ENCODE data around the gene CATSPER4. TPM values are rescaled to one million over a fixed set of nuclear protein-coding genes. Genes with fewer than 3 reads are reported as not detected.

Gene CATSPER4
- total and polyA plus RNA-seq, 2 of the 8 experiments (the other 6 are each of a cell fraction or from before 2014, with no cell fraction given) = 0.65 to 0.83 TPM

GRCh38 chr1:26170472-26170821, 20.0 kb upstream of the CATSPER4 start:
- CTCF ChIA-PET (ENCODE audit: partially characterized antibody) = interaction anchor here (0.7 to 16.2 kb wide), 17 partner anchors 11 to 246 kb away, joined by 3 to 159 read pairs (median 5); partner anchors contain the start of genes CATSPER4, CEP85, FAM110D and PDIK1L
- H2BK5ac ChIP-seq (ENCODE audit: low read depth, low read length) = no peak overlapping the region
- H2BK15ac ChIP-seq (ENCODE audit: low read length) = no peak overlapping the region
- no peak overlapping the region for H2BK120ac ChIP-seq (replicated peaks; ENCODE audit: low read depth, low read length)
- no peak overlapping the region for H3K23ac ChIP-seq (ENCODE audit: insufficient read length)
- H2BK20ac ChIP-seq (ENCODE audit: low read length) = no peak overlapping the region
- no peak overlapping the region for H4K8ac ChIP-seq (ENCODE audit: extremely low read depth, insufficient read depth, low read length)
- no peak overlapping the region for H4K91ac ChIP-seq (replicated peaks; ENCODE audit: insufficient read length, low read length)
- peak overlapping the region; percentile 77 to 96 for H3K4me2 ChIP-seq (ENCODE audit: insufficient read depth in 1 of 2, low read depth in 2 of 2, low read length in 2 of 2)
- H3K23me2 ChIP-seq (ENCODE audit: low read depth, low read length) = peaks cover 6% of the 10 kb centered on the region
- H2AFZ ChIP-seq (ENCODE audit: low read length) = no peak overlapping the region
- H3K27ac ChIP-seq (ENCODE audit: low read depth, low read length) = 0 out of 2 replicates have a peak overlapping the region, but pooled peaks have one; percentile 23
- H3K4me1 ChIP-seq (replicated peaks in 1 of 4; ENCODE audit: control insufficient read depth in 3 of 4, insufficient read depth in 4 of 4, low read length in 3 of 4) = peaks cover under 1 to 13% (median 9%) of the 10 kb centered on the region in 4 experiments
- no peaks in the 10 kb centered on the region; a peak in 1 of 8 replicates for H3K36me3 ChIP-seq (ENCODE audit: control insufficient read depth in 2 of 4, insufficient read depth in 4 of 4, low read length in 3 of 4)
- H2BK12ac ChIP-seq (ENCODE audit: low read depth, low read length) = no peak overlapping the region
- H4K20me1 ChIP-seq (replicated peaks in 1 of 2; ENCODE audit: control insufficient read depth in 1 of 2, insufficient read depth in 2 of 2, low read length in 2 of 2) = peaks cover 0 to 4% of the 10 kb centered on the region in 2 experiments
- H3K18ac ChIP-seq (ENCODE audit: extremely low read depth, low read length) = no peak overlapping the region
- H3K79me2 ChIP-seq (ENCODE audit: control insufficient read depth in 1 of 2, insufficient read depth in 2 of 2, low read length in 2 of 2) = peaks cover 0 to 8% of the 10 kb centered on the region in 2 experiments; a peak in 2 of 4 replicates
- peak overlapping the region; percentile 71 to 79 (median 74) for H3K4me3 ChIP-seq (ENCODE audit: extremely low read depth in 1 of 4, insufficient read depth in 2 of 4, low read depth in 3 of 4, low read length in 4 of 4)
- no peak overlapping the region for H4K5ac ChIP-seq (ENCODE audit: insufficient read length, low read depth, low read length)
- no peak overlapping the region for H3K56ac ChIP-seq (replicated peaks; ENCODE audit: insufficient read length, low read depth, low read length)
- no peak overlapping the region for H3K4ac ChIP-seq (replicated peaks; ENCODE audit: insufficient read length, low read depth, low read length)
- FAIRE-seq (no peak), DNase-seq (ENCODE audit: low read depth in 1 of 2, low spot score in 2 of 2) (no peak)
- 87% methylated on average over 9 of the region's 9 CpGs; no CpG with 5 or more reads in 1 of the 2 experiments for WGBS, 2 experiments (ENCODE audit: extremely low coverage in 1 of 2, insufficient coverage in 1 of 2, insufficient read length in 1 of 2, insufficient replicate concordance in 2 of 2, low coverage in 1 of 2, low lambda C conversion rate in 2 of 2, missing lambda C conversion rate in 1 of 2)
- POLR2A ChIA-PET (ENCODE audit: partially characterized antibody) = interaction anchor here (1.1 to 2.9 kb wide), 6 partner anchors 10 to 64 kb away, joined by 3 to 6 read pairs (median 4); partner anchors contain the start of genes CATSPER4 and CEP85
- peaks cover 4% of the 10 kb centered on the region; the same call in 1 of the 2 replicates for H3K79me1 ChIP-seq (ENCODE audit: low read depth, low read length)
- H3K9ac ChIP-seq (replicated peaks in 1 of 4; ENCODE audit: extremely low read depth in 1 of 4, low read depth in 3 of 4, low read length in 3 of 4) = peak overlapping the region; percentile 60 to 84 (median 74); a peak in 6 of 7 replicates
- H2AK5ac ChIP-seq (ENCODE audit: low read depth, low read length) = no peak overlapping the region
- H3K9me3 ChIP-seq (ENCODE audit: insufficient read depth in 2 of 2, low read depth in 1 of 2, low read length in 1 of 2) = no peaks in the 10 kb centered on the region
- peaks cover 0 to 7% (median 2%) of the 10 kb centered on the region in 4 experiments; a peak in 4 of 7 replicates for H3K27me3 ChIP-seq (replicated peaks in 1 of 4; ENCODE audit: control insufficient read depth in 3 of 4, extremely low read depth in 1 of 4, insufficient read depth in 3 of 4, low read length in 3 of 4)
- H3K14ac ChIP-seq (ENCODE audit: insufficient read length) = no peak overlapping the region
- TF ChIP-seq JUN (IDR thresholded peaks at IDR 0.05; ENCODE audit: low read depth, low read length) (no peak), SP4 (IDR thresholded peaks at IDR 0.05; ENCODE audit: low read length) (no peak), SIX5 (IDR thresholded peaks at IDR 0.05; ENCODE audit: low read depth, low read length) (no peak), FOSL1 (IDR thresholded peaks at IDR 0.05; ENCODE audit: insufficient read depth, low read depth, low read length) (no peak), KDM4A (IDR thresholded peaks at IDR 0.05; ENCODE audit: low read depth, low read length, severe bottlenecking) (no peak), SP2 (IDR thresholded peaks at IDR 0.05; ENCODE audit: low read length) (no peak), SIRT6 (IDR thresholded peaks at IDR 0.05; ENCODE audit: low read length) (no peak), BACH1 (IDR thresholded peaks at IDR 0.05; ENCODE audit: low read length) (no peak), ASH2L (IDR thresholded peaks at IDR 0.05; ENCODE audit: low read length) (no peak), SIN3A (conservative IDR thresholded peaks at IDR 0.05 in 1 of 2, IDR thresholded peaks at IDR 0.05 in 1 of 2; ENCODE audit: low read depth in 1 of 2, low read length in 2 of 2) (no peak), SUZ12 (IDR thresholded peaks at IDR 0.05; ENCODE audit: low read length) (no peak), POU5F1 (IDR thresholded peaks at IDR 0.05; ENCODE audit: low read depth, low read length) (no peak), TAF7 (optimal IDR thresholded peaks at IDR 0.05; ENCODE audit: borderline replicate concordance, low read depth, low read length) (no peak), HDAC6 (IDR thresholded peaks at IDR 0.05; ENCODE audit: low read depth, low read length) (no peak)

All from H1 (cell line).